ENCODE measurements around the gene WHAMM. TPM values are rescaled to one million over a fixed set of nuclear protein-coding genes. Genes with fewer than 3 reads are reported as not detected.

WHAMM gene
- total and polyA plus RNA-seq, 7 donors = 9.9 to 30.8 (median 19.4) TPM

GRCh38 chr15:82788496-82788895, 20.9 kb upstream of the WHAMM start:
- intact Hi-C loops (cut with DNase I) = no loop called here
- Histone ChIP-seq H3K27ac (peak overlapping the region; percentile 66), H3K4me3 (no peak overlapping the region), H3K36me3 (ENCODE audit: insufficient read depth in 1 of 2, low read depth in 1 of 2) (peaks cover 6 to 23% of the 10 kb centered on the region in 2 donors), H3K27me3 (ENCODE audit: insufficient read depth in 3 of 3, low read length in 2 of 3) (no peaks in the 10 kb centered on the region), H3K4me1 (peaks cover 4% of the 10 kb centered on the region), H3K9me3 (no peaks in the 10 kb centered on the region)
- WGBS, 3 donors = 77 to 91% (median 79%) methylated on average over 2 of the region's 2 CpGs
- no peak for DNase-seq
- no peak for TF ChIP-seq CTCF (IDR thresholded peaks at IDR 0.05)
- ATAC-seq = peak in 2 of 4 donors; percentile 16 to 21

GRCh38 chr15:82789491-82789890, 19.9 kb upstream of the WHAMM start:
- ATAC-seq = peak; percentile 75 to 86 (median 81)
- WGBS, 3 donors = 35 to 57% (median 41%) methylated on average over 1 of the region's 1 CpG
- intact Hi-C loops (cut with DNase I) = no loop called here
- H3K4me1 ChIP-seq = peaks cover 4% of the 10 kb centered on the region
- no peaks in the 10 kb centered on the region for H3K9me3 ChIP-seq
- DNase-seq = no peak
- H3K27ac ChIP-seq = peak overlapping the region; percentile 66
- no peaks in the 10 kb centered on the region for H3K27me3 ChIP-seq (ENCODE audit: insufficient read depth in 3 of 3, low read length in 2 of 3)
- no peak overlapping the region for H3K4me3 ChIP-seq
- no peak for TF ChIP-seq CTCF (IDR thresholded peaks at IDR 0.05)
- peaks cover 4 to 14% of the 10 kb centered on the region in 2 donors for H3K36me3 ChIP-seq (ENCODE audit: insufficient read depth in 1 of 2, low read depth in 1 of 2)

GRCh38 chr15:82790321-82790720, 19.1 kb upstream of the WHAMM start:
- WGBS, 3 donors = 87 to 93% (median 89%) methylated on average over 11 of the region's 11 CpGs
- TF ChIP-seq CTCF (IDR thresholded peaks at IDR 0.05) = no peak

GRCh38 chr15:82792068-82792467, 17.4 kb upstream of the WHAMM start:
- Histone ChIP-seq H3K9me3 (no peaks in the 10 kb centered on the region), H3K27ac (peak overlapping the region; percentile 46), H3K36me3 (ENCODE audit: insufficient read depth in 1 of 2, low read depth in 1 of 2) (peaks cover 2 to 16% of the 10 kb centered on the region in 2 donors), H3K4me3 (no peak overlapping the region), H3K27me3 (ENCODE audit: insufficient read depth in 3 of 3, low read length in 2 of 3) (no peaks in the 10 kb centered on the region), H3K4me1 (peaks cover 4% of the 10 kb centered on the region)
- TF ChIP-seq CTCF (IDR thresholded peaks at IDR 0.05) = no peak
- no peak for ATAC-seq
- intact Hi-C loops (cut with DNase I) = no loop called here
- 66 to 80% (median 73%) methylated on average over 1 of the region's 1 CpG for WGBS, 3 donors
- DNase-seq = no peak

More at GRCh38 chr15:82790321-82790720, 19.1 kb upstream of the WHAMM start:
- DNase-seq (no peak), ATAC-seq (no peak)
- Histone ChIP-seq H3K27ac (peak overlapping the region; percentile 66), H3K27me3 (ENCODE audit: insufficient read depth in 3 of 3, low read length in 2 of 3) (no peaks in the 10 kb centered on the region), H3K4me3 (no peak overlapping the region), H3K36me3 (ENCODE audit: insufficient read depth in 1 of 2, low read depth in 1 of 2) (peaks cover 2 to 10% of the 10 kb centered on the region in 2 donors), H3K9me3 (no peaks in the 10 kb centered on the region), H3K4me1 (peaks cover 4% of the 10 kb centered on the region)
- intact Hi-C loops (cut with DNase I) = no loop called here

GRCh38 chr15:82793737-82794136, 15.7 kb upstream of the WHAMM start:
- no peak for TF ChIP-seq CTCF (IDR thresholded peaks at IDR 0.05)
- Histone ChIP-seq H3K4me3 (no peak overlapping the region), H3K27ac (peak overlapping the region; percentile 1), H3K9me3 (no peaks in the 10 kb centered on the region), H3K36me3 (ENCODE audit: insufficient read depth in 1 of 2, low read depth in 1 of 2) (peaks cover 2 to 16% of the 10 kb centered on the region in 2 donors), H3K27me3 (ENCODE audit: insufficient read depth in 3 of 3, low read length in 2 of 3) (no peaks in the 10 kb centered on the region), H3K4me1 (peaks cover 4% of the 10 kb centered on the region)
- ATAC-seq = no peak
- intact Hi-C loops (cut with DNase I) = no loop called here
- no peak for DNase-seq

Data from psoas muscle (tissue), 8 donors.